Fibroblast of villous mesenchyme (primary cell): ENCODE measurements around the gene GALR1. TPM values are rescaled to one million over a fixed set of nuclear protein-coding genes. Genes with fewer than 3 reads are reported as not detected.

Experiments
- DNase-seq: peaks from one replicate; pipeline ENCODE4 v3.0.0-alpha.2; 2010; ENCODE audit warnings: low read depth
- H3K4me3 ChIP-seq: 2 replicates; pipeline ENCODE4 v1.5.1; 2011; ENCODE audit warnings: low read depth, mild to moderate bottlenecking, low read length
- CTCF ChIP-seq: IDR thresholded peaks from 2 replicates; pipeline ENCODE4 v1.5.1; 2012; ENCODE audit warnings: low read depth, mild to moderate bottlenecking, low read length; ENCODE audit not compliant: insufficient read depth
- total RNA-seq: library from RNA; depleted of rRNA; stranded (reverse); fragments of >200 nt; gene quantifications from 2 replicates; pipeline ENCODE4 v1.2.3, GENCODE V29; 2012

Gene GALR1
- not detected in 2 replicates for total RNA-seq

- H3K4me3 ChIP-seq = peak within 1 kb of the TSS; percentile 16
- TF ChIP-seq CTCF = no peak
- DNase-seq = no peak
Observed at GRCh38 chr18:77249569-77250500, at the start of gene GALR1. GALR1 (plus strand) TSS chr18:77249848; CDS start chr18:77250549, 701 bp downstream.

GRCh38 chr18:77201506-77201905 lies 48.1 kb upstream of the GALR1 start:
- DNase-seq = no peak
- no peak for TF ChIP-seq CTCF
- no peak overlapping the region for H3K4me3 ChIP-seq

GRCh38 chr18:77202329-77202728 lies 47.3 kb upstream of the GALR1 start:
- no peak overlapping the region for H3K4me3 ChIP-seq
- DNase-seq = no peak
- no peak for TF ChIP-seq CTCF

GRCh38 chr18:77203071-77203470 lies 46.6 kb upstream of the GALR1 start:
- no peak for TF ChIP-seq CTCF
- DNase-seq = peak; percentile 31
- no peak overlapping the region for H3K4me3 ChIP-seq

GRCh38 chr18:77203851-77204250 lies 45.8 kb upstream of the GALR1 start:
- no peak for DNase-seq
- no peak for TF ChIP-seq CTCF
- H3K4me3 ChIP-seq = no peak overlapping the region

GRCh38 chr18:77205769-77206168 lies 43.9 kb upstream of the GALR1 start:
- no peak for TF ChIP-seq CTCF
- no peak for DNase-seq

More at GRCh38 chr18:77205769-77206168, 43.9 kb upstream of the GALR1 start:
- no peak overlapping the region for H3K4me3 ChIP-seq
